Endothelial cell (in vitro differentiated cells): ENCODE measurements around the gene ZNF579. TPM values are rescaled to one million over a fixed set of nuclear protein-coding genes. Genes with fewer than 3 reads are reported as not detected.

Experiments
- DNase-seq: peaks from one replicate; pipeline ENCODE4 v3.0.0; 2021; ENCODE audit warnings: low spot score
- H3K27ac Mint-ChIP-seq: one replicate; pipeline ENCODE4 v1.8.0; 2021; ENCODE audit warnings: mixed read lengths, inconsistent platforms; ENCODE audit not compliant: unreplicated experiment
- H3K27me3 Mint-ChIP-seq: one replicate; pipeline ENCODE4 v1.8.0; 2021; ENCODE audit warnings: mild to moderate bottlenecking, moderate library complexity, mixed read lengths, inconsistent platforms; ENCODE audit not compliant: unreplicated experiment
- H3K36me3 Mint-ChIP-seq: one replicate; pipeline ENCODE4 v1.8.0; 2021; ENCODE audit warnings: mild to moderate bottlenecking, low read depth, mixed read lengths, inconsistent platforms; ENCODE audit not compliant: unreplicated experiment
- H3K4me1 Mint-ChIP-seq: one replicate; pipeline ENCODE4 v1.8.0; 2021; ENCODE audit warnings: mild to moderate bottlenecking, mixed read lengths, inconsistent platforms; ENCODE audit not compliant: unreplicated experiment
- H3K4me3 Mint-ChIP-seq: one replicate; pipeline ENCODE4 v1.8.0; 2021; ENCODE audit warnings: mild to moderate bottlenecking, mixed read lengths, inconsistent platforms; ENCODE audit not compliant: unreplicated experiment
- H3K9me3 Mint-ChIP-seq: one replicate; pipeline ENCODE4 v1.8.0; 2021; ENCODE audit warnings: mixed read lengths, inconsistent platforms; ENCODE audit not compliant: unreplicated experiment
- total RNA-seq: library from RNA; stranded (reverse); fragmentation: NEBNext Ultra II Directional; extraction: Animal tissue kit (Norgen Biotek cat#: 25700); gene quantifications from one replicate; pipeline ENCODE4 v1.2.1, GENCODE V29; 2021; ENCODE audit not compliant: unreplicated experiment
- TF ChIP-seq, protein P1 (sequence below): fragments of 200-600 bp; sonication (generic); IDR thresholded peaks from one replicate; pipeline ENCODE4 v1.5.0; 2021; ENCODE audit warnings: antibody characterized with exemption; ENCODE audit not compliant: unreplicated experiment

Gene ZNF579
- total RNA-seq, 1 donor from 2014 or later: 36.4 TPM

DNA sequence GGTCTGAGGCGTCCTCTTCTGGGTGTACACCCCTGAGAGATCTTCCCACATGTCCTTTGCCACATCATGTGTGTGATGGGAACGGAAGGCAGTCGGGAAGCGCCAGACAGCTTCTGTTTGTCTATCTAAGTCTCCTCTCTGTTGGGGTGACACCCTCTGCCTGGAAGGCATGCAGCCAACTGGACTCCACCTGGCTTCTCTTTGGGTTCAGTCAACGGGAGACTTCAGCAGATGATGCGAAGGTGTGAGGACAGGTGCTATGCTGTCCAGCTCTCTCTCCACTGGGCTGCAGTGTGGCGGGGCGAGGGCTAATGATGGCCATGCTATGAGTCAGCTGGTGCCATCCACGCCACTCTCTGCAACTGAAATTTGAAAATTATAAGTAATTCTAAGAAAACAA, 21.0 kb downstream of the ZNF579 start:
- Mint-ChIP-seq H3K9me3 (no peaks in the 10 kb centered on the region), H3K4me3 (no peak overlapping the region), H3K36me3 (no peaks in the 10 kb centered on the region), H3K4me1 (peaks cover 12% of the 10 kb centered on the region), H3K27ac (no peak overlapping the region), H3K27me3 (peaks cover 6% of the 10 kb centered on the region)
- no peak for DNase-seq
- TF ChIP-seq, protein P1, sequence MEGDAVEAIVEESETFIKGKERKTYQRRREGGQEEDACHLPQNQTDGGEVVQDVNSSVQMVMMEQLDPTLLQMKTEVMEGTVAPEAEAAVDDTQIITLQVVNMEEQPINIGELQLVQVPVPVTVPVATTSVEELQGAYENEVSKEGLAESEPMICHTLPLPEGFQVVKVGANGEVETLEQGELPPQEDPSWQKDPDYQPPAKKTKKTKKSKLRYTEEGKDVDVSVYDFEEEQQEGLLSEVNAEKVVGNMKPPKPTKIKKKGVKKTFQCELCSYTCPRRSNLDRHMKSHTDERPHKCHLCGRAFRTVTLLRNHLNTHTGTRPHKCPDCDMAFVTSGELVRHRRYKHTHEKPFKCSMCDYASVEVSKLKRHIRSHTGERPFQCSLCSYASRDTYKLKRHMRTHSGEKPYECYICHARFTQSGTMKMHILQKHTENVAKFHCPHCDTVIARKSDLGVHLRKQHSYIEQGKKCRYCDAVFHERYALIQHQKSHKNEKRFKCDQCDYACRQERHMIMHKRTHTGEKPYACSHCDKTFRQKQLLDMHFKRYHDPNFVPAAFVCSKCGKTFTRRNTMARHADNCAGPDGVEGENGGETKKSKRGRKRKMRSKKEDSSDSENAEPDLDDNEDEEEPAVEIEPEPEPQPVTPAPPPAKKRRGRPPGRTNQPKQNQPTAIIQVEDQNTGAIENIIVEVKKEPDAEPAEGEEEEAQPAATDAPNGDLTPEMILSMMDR: no peak

DNA sequence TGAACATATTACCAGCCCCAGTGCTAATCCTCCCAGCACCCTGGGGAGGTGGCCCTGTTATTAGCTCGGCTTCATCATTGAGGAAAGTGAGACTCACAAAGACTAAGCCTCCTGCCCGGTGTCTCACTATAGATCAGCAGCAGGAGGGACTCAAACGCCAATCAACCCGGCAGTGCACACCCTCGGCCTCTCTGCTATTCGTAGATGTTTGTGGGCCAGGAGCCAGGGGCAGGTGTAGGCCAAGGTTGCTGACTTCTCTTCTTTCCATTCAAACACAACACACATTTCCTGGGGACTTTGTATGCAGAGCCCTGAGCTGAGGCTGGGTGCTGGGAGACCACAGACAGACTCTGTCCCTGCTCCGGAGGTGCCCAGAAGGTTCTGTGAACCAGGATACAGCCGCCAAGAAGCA, 25.9 kb downstream of the ZNF579 start:
- peaks cover 12% of the 10 kb centered on the region for H3K4me1 Mint-ChIP-seq
- no peaks in the 10 kb centered on the region for H3K36me3 Mint-ChIP-seq
- H3K4me3 Mint-ChIP-seq: no peak overlapping the region
- no peaks in the 10 kb centered on the region for H3K9me3 Mint-ChIP-seq
- peaks cover 10% of the 10 kb centered on the region for H3K27me3 Mint-ChIP-seq
- TF ChIP-seq, protein P1: no peak
- no peak overlapping the region for H3K27ac Mint-ChIP-seq
- no peak for DNase-seq

DNA sequence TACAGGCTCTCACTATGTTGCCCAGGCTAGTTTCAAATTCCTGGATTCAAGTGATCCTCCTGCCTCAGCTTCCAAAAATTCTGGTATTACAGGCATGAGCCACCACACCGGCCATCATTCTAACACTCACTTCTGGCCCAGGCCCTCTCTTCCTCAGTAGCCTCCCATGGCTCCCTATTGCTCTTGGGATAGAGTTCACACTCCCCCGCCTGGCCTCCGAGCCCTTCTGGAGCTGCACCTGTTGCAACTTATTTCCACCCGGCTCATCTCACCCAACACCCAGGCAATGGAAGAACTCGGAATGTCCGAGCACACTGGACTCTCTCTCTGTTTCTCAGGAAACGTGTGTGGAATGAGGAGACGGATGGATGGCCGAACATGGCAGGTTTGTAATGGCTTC, 26.3 kb downstream of the ZNF579 start:
- no peak for DNase-seq
- no peak overlapping the region for H3K27ac Mint-ChIP-seq
- no peaks in the 10 kb centered on the region for H3K9me3 Mint-ChIP-seq
- H3K4me3 Mint-ChIP-seq: no peak overlapping the region
- TF ChIP-seq, protein P1: no peak
- no peaks in the 10 kb centered on the region for H3K36me3 Mint-ChIP-seq
- peaks cover 10% of the 10 kb centered on the region for H3K27me3 Mint-ChIP-seq
- H3K4me1 Mint-ChIP-seq: peaks cover 15% of the 10 kb centered on the region

DNA sequence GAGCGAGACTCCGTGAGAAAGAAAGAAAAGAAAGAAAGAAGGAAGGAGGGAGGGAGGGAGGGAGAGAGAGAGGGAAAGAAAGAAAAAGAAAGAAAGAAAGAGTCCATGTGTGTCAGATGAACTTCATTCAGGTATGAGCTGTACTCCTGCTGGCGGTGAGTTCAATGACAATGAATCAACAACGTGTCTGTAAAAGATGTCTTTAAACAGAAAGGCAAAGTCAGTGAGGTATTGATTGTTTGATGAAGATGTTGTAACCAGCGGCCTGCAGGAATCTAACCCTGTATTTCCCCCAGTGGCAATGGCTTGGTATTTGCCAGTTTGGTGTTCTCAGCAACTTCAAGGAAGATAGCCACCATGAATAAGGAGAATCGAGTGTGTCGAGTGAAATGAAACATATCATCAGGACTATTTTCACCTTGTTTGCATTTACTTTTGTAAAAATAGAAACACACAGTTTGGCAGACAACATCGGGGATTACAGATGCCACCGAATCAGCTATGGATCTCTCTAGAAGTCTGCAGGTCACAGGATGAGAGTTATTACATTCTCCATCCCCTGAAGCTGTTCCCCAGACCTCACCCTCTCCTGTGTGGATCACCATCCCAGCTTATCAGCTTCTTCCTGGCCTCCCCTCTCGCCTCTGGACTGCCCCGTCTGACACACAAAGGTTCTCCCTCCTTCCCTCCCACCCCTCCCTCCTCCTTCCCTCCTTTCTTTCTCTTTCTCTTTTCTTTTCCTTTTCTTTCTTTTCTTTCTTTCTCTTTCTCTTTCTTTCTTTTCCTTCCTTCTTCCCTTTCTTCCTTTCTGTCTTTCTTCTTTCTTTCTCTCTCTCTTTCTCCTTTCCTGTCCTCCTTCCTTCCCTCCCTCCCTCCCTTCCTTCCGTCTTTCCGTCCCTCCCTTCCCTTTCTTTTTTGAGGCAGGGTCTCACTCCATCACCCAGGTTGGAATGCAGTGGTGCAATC, 27.1 kb downstream of the ZNF579 start:
- Mint-ChIP-seq H3K36me3 (no peaks in the 10 kb centered on the region), H3K27ac (no peak overlapping the region), H3K9me3 (no peaks in the 10 kb centered on the region), H3K4me1 (peaks cover 15% of the 10 kb centered on the region), H3K4me3 (no peak overlapping the region), H3K27me3 (peaks cover 10% of the 10 kb centered on the region)
- DNase-seq: no peak
- TF ChIP-seq, protein P1: no peak

DNA sequence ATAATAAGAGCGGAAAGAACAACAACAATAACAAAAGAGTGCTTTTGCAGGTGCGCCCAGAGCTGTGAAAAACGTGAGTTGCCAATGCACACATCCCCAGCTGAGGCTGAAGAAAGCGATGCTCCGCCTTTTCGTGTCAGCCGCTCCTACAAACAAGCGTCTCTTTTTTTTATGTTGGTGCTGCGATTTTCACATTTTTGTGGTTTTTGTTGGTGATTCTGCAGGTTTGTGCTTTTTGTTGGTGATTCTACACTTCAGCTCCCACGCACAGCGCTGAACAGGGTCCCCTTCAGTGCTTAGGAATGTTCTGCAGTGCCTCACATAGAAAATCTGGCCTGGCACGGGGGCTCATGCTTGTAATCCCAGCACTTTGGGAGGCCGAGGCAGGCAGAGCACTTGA, 28.0 kb downstream of the ZNF579 start:
- H3K4me3 Mint-ChIP-seq: no peak overlapping the region
- H3K36me3 Mint-ChIP-seq: no peaks in the 10 kb centered on the region
- no peaks in the 10 kb centered on the region for H3K9me3 Mint-ChIP-seq
- H3K27me3 Mint-ChIP-seq: peaks cover 10% of the 10 kb centered on the region
- H3K4me1 Mint-ChIP-seq: peaks cover 12% of the 10 kb centered on the region
- no peak overlapping the region for H3K27ac Mint-ChIP-seq
- TF ChIP-seq, protein P1: no peak
- no peak for DNase-seq
